H1 (cell line): ENCODE data around the gene CAPN9. TPM values are rescaled to one million over a fixed set of nuclear protein-coding genes. Genes with fewer than 3 reads are reported as not detected.
A peak's percentile ranks its signal among the peaks of the same experiment; 100 is the strongest.

Source experiments
- CTCF ChIA-PET: fragments of 300-600 bp; sonication (Branson Sonifier 250); formaldehyde crosslinking; loops from one replicate; lab custom pipeline; 2021; ENCODE audit not compliant: partially characterized antibody; lab: Charles Lee
- POLR2A ChIA-PET: fragments of 300-600 bp; sonication (Branson Sonifier 250); formaldehyde crosslinking; loops from one replicate; lab custom pipeline; 2021; ENCODE audit warnings: inconsistent platforms; ENCODE audit not compliant: partially characterized antibody; lab: Charles Lee
- DNase-seq, 2 experiments: peaks; one replicate each; pipeline versions ENCODE4 v3.0.0 to v3.0.0-alpha.2; 2010 to 2022; ENCODE audit warnings: low spot score in 2 of 2, low read depth in 1 of 2, mixed read lengths in 1 of 2
- FAIRE-seq: peaks from 2 replicates; lab custom pipeline; 2011; peaks lifted over from hg19 to GRCh38; lab: Jason Lieb, UNC
- H2AFZ ChIP-seq: 2 replicates; pipeline ENCODE4 v1.8.1; 2012; ENCODE audit warnings: low read length, inconsistent platforms
- H2AK5ac ChIP-seq: 2 replicates; pipeline ENCODE4 v1.6.1; 2013; ENCODE audit warnings: low read depth, low read length
- H2BK120ac ChIP-seq: replicated peaks from 2 replicates; pipeline ENCODE3; 2013; ENCODE audit warnings: low read depth, low read length, inconsistent platforms
- H2BK12ac ChIP-seq: 2 replicates; pipeline ENCODE4 v1.6.1; 2013; ENCODE audit warnings: low read depth, low read length
- H2BK15ac ChIP-seq: 2 replicates; pipeline ENCODE4 v1.6.1; 2013; ENCODE audit warnings: low read length
- H2BK20ac ChIP-seq: 2 replicates; pipeline ENCODE4 v1.6.1; 2013; ENCODE audit warnings: low read length
- H2BK5ac ChIP-seq: 2 replicates; pipeline ENCODE4 v1.6.1; 2013; ENCODE audit warnings: low read depth, low read length
- H3K14ac ChIP-seq: 2 replicates; pipeline ENCODE4 v1.6.1; 2013; ENCODE audit warnings: inconsistent platforms; ENCODE audit not compliant: insufficient read length
- H3K18ac ChIP-seq: 2 replicates; pipeline ENCODE4 v1.6.1; 2013; ENCODE audit warnings: low read length; ENCODE audit errors: extremely low read depth
- H3K23ac ChIP-seq: 2 replicates; pipeline ENCODE4 v1.6.1; 2013; ENCODE audit warnings: inconsistent platforms; ENCODE audit not compliant: insufficient read length
- H3K23me2 ChIP-seq: 2 replicates; pipeline ENCODE4 v1.6.1; 2013; ENCODE audit warnings: low read depth, low read length
- H3K27ac ChIP-seq: 2 replicates; pipeline ENCODE4 v1.6.1; 2011; ENCODE audit warnings: low read depth, low read length, inconsistent platforms
- H3K27me3 ChIP-seq, 4 experiments: replicated peaks in 1 of 4; 1 replicate in 1 of 4; 2 replicates in 3 of 4; pipeline versions ENCODE4 v1.6.1 to v1.8.1; 2011 to 2013; ENCODE audit warnings: low read length in 3 of 4, mild to moderate bottlenecking in 3 of 4, inconsistent platforms in 2 of 4, mixed read lengths in 2 of 4, moderate library complexity in 1 of 4; ENCODE audit not compliant: control insufficient read depth in 3 of 4, insufficient read depth in 3 of 4; ENCODE audit errors: extremely low read depth in 1 of 4
- H3K36me3 ChIP-seq, 4 experiments: 2 replicates each; pipeline versions ENCODE4 v1.6.1 to v1.8.1; 2011 to 2013; ENCODE audit warnings: mild to moderate bottlenecking in 4 of 4, low read length in 3 of 4, moderate library complexity in 2 of 4, control low read depth in 1 of 4, inconsistent platforms in 1 of 4; ENCODE audit not compliant: insufficient read depth in 4 of 4, control insufficient read depth in 2 of 4
- H3K4ac ChIP-seq: replicated peaks from 2 replicates; pipeline ENCODE3; 2013; ENCODE audit warnings: low read length, low read depth, mixed read lengths, inconsistent platforms; ENCODE audit not compliant: insufficient read length
- H3K4me1 ChIP-seq, 4 experiments: replicated peaks in 1 of 4; 1 replicate in 1 of 4; 2 replicates in 3 of 4; pipeline versions ENCODE4 v1.6.1 to v1.8.1; 2011 to 2013; ENCODE audit warnings: low read length in 3 of 4, inconsistent platforms in 2 of 4, mixed read lengths in 1 of 4; ENCODE audit not compliant: insufficient read depth in 4 of 4, control insufficient read depth in 3 of 4
- H3K4me2 ChIP-seq, 2 experiments: 2 replicates each; pipeline versions ENCODE4 v1.6.1 to v1.8.1; 2011 to 2013; ENCODE audit warnings: low read depth in 2 of 2, low read length in 2 of 2, control low read depth in 1 of 2, inconsistent platforms in 1 of 2, mild to moderate bottlenecking in 1 of 2; ENCODE audit not compliant: insufficient read depth in 1 of 2
- H3K4me3 ChIP-seq, 4 experiments: fragments of 200-600, 300-600 bp in 1 of 4; sonication (generic), shearing (Covaris generic), sonication (Bioruptor Twin) in 1 of 4; 2 replicates each; pipeline versions ENCODE4 v1.5.1 to v1.8.1; 2011 to 2016; ENCODE audit warnings: low read length in 4 of 4, low read depth in 3 of 4, control low read depth in 2 of 4, inconsistent platforms in 2 of 4, mild to moderate bottlenecking in 2 of 4, mixed read lengths in 1 of 4, moderate library complexity in 1 of 4; ENCODE audit not compliant: insufficient read depth in 2 of 4; ENCODE audit errors: extremely low read depth in 1 of 4
- H3K56ac ChIP-seq: replicated peaks from 2 replicates; pipeline ENCODE3; 2013; ENCODE audit warnings: low read depth, mild to moderate bottlenecking, mixed read lengths, low read length, inconsistent platforms; ENCODE audit not compliant: insufficient read length
- H3K79me1 ChIP-seq: 2 replicates; pipeline ENCODE4 v1.6.1; 2013; ENCODE audit warnings: low read depth, low read length, control low read depth
- H3K79me2 ChIP-seq, 2 experiments: 2 replicates each; pipeline versions ENCODE4 v1.6.1 to v1.8.1; 2012 to 2013; ENCODE audit warnings: low read length in 2 of 2, mild to moderate bottlenecking in 2 of 2, inconsistent platforms in 1 of 2; ENCODE audit not compliant: insufficient read depth in 2 of 2, control insufficient read depth in 1 of 2
- H3K9ac ChIP-seq, 4 experiments: replicated peaks in 1 of 4; 1 replicate in 1 of 4; 2 replicates in 3 of 4; pipeline versions ENCODE4 v1.6.1 to v1.8.1; 2011 to 2013; ENCODE audit warnings: low read depth in 3 of 4, low read length in 3 of 4, control low read depth in 2 of 4, mild to moderate bottlenecking in 2 of 4, moderate library complexity in 2 of 4, inconsistent platforms in 1 of 4; ENCODE audit errors: extremely low read depth in 1 of 4
- H3K9me3 ChIP-seq, 2 experiments: 2 replicates each; pipeline versions ENCODE4 v1.6.1 to v1.8.1; 2012 to 2013; ENCODE audit warnings: mild to moderate bottlenecking in 2 of 2, moderate library complexity in 2 of 2, control low read depth in 1 of 2, inconsistent platforms in 1 of 2, low read depth in 1 of 2, low read length in 1 of 2, mixed read lengths in 1 of 2; ENCODE audit not compliant: insufficient read depth in 2 of 2
- H4K20me1 ChIP-seq, 2 experiments: replicated peaks in 1 of 2; 2 replicates each; pipeline versions ENCODE3 to v1.8.1; 2011 to 2013; ENCODE audit warnings: inconsistent platforms in 2 of 2, low read length in 2 of 2, mild to moderate bottlenecking in 1 of 2; ENCODE audit not compliant: insufficient read depth in 2 of 2, control insufficient read depth in 1 of 2
- H4K5ac ChIP-seq: 2 replicates; pipeline ENCODE4 v1.6.1; 2013; ENCODE audit warnings: low read length, low read depth, mixed read lengths, inconsistent platforms; ENCODE audit not compliant: insufficient read length
- H4K8ac ChIP-seq: 2 replicates; pipeline ENCODE4 v1.8.0; 2013; ENCODE audit warnings: mild to moderate bottlenecking, moderate library complexity, low read length, inconsistent platforms; ENCODE audit not compliant: insufficient read depth; ENCODE audit errors: extremely low read depth
- H4K91ac ChIP-seq: replicated peaks from 2 replicates; pipeline ENCODE3; 2013; ENCODE audit warnings: low read length, mixed read lengths, inconsistent platforms; ENCODE audit not compliant: insufficient read length
- BACH1 ChIP-seq: IDR thresholded peaks from 2 replicates; pipeline ENCODE4 v1.6.1; 2012; ENCODE audit warnings: low read length, improper control_type of control experiment
- KDM1A ChIP-seq: fragments of 200-600, 300-600 bp; sonication (generic); IDR thresholded peaks from 2 replicates; pipeline ENCODE4 v1.7.1; 2016; ENCODE audit warnings: mild to moderate bottlenecking, low read length, borderline replicate concordance
- WGBS, 2 experiments: shearing (Covaris generic) in 1 of 2; methylation state at CpG; one replicate each; pipeline versions ENCODE4 v1.1.6 to v1.1.7; 2013 to 2015; ENCODE audit warnings: low lambda C conversion rate in 2 of 2, mixed read lengths in 2 of 2, inconsistent platforms in 1 of 2, low coverage in 1 of 2, missing lambda C conversion rate in 1 of 2; ENCODE audit not compliant: insufficient replicate concordance in 2 of 2, insufficient coverage in 1 of 2, insufficient read length in 1 of 2; ENCODE audit errors: extremely low coverage in 1 of 2, missing lambda C conversion rate in 1 of 2; 5-methylcytosine and 5-hydroxymethylcytosine counted together
- polyA plus RNA-seq, 7 experiments: library from polyadenylated mRNA; depleted of rRNA in 3 of 7; stranded (reverse) in 5 of 7; unstranded in 2 of 7; fragments of >200 nt in 5 of 7; fragments of 200-250 nt in 2 of 7; gene quantifications; 1 replicate in 5 of 7; 2 replicates in 1 of 7; 4 replicates in 1 of 7; pipeline versions ENCODE4 v1.2.1 to v1.2.3, GENCODE V29; 2011 to 2013; ENCODE audit warnings: missing spikeins in 2 of 7, mixed read lengths in 2 of 7
- total RNA-seq: library from RNA; stranded (reverse); fragmentation: NEBNext Ultra II Directional; extraction: Animal tissue kit (Norgen Biotek cat#: 25700); gene quantifications from 2 replicates; pipeline ENCODE4 v1.2.1, GENCODE V29; 2021

CAPN9 gene
- total and polyA plus RNA-seq, 2 of the 8 experiments (the other 6 are each of a cell fraction or from before 2014, with no cell fraction given): 0.22 to 0.76 TPM

GRCh38 chr1:230713138-230713537, 34.0 kb upstream of the CAPN9 start:
- FAIRE-seq (no peak), DNase-seq (no peak)
- peak; percentile 64; the same call in 1 of the 2 replicates for TF ChIP-seq KDM1A
- TF ChIP-seq BACH1: no peak
- Histone ChIP-seq H2BK15ac (no peak overlapping the region), H2AFZ (no peak overlapping the region), H3K14ac (no peak overlapping the region), H4K8ac (no peak overlapping the region), H3K9ac (no peak overlapping the region), H3K4me3 (no peak overlapping the region), H3K23ac (no peak overlapping the region), H3K4ac (no peak overlapping the region), H2BK120ac (no peak overlapping the region), H3K4me2 (no peak overlapping the region), H3K36me3 (no peaks in the 10 kb centered on the region), H2BK20ac (no peak overlapping the region), H3K79me2 (no peaks in the 10 kb centered on the region), H3K27me3 (no peaks in the 10 kb centered on the region; a peak in 1 of 7 replicates), H3K56ac (no peak overlapping the region), H4K91ac (no peak overlapping the region), H2AK5ac (no peak overlapping the region), H3K9me3 (no peaks in the 10 kb centered on the region), H4K20me1 (no peaks in the 10 kb centered on the region), H3K27ac (no peak overlapping the region), H3K18ac (no peak overlapping the region), H2BK12ac (no peak overlapping the region), H3K79me1 (no peaks in the 10 kb centered on the region), H4K5ac (no peak overlapping the region), H3K23me2 (no peaks in the 10 kb centered on the region), H3K4me1 (peaks cover 0 to 10% (median 4%) of the 10 kb centered on the region in 4 experiments; a peak in 4 of 7 replicates), H2BK5ac (no peak overlapping the region)
- ChIA-PET CTCF (interaction anchor here (1.0 to 5.7 kb wide), 4 partner anchors 15 to 79 kb away, joined by 3 to 26 read pairs (median 9); no protein-coding TSS in a partner anchor), POLR2A (no interaction called here)
- WGBS, 2 experiments: 80% methylated on average over 7 of the region's 7 CpGs; no CpG with 5 or more reads in 1 of the 2 experiments
